Adrenal gland (tissue), 5 donors: Measurements from ENCODE around the gene LHCGR.

Source experiments
- CTCF ChIP-seq, 6 experiments: fragments of 450-650 bp in 4 of 6; fragments of 200-600 bp in 2 of 6; sonication (generic) in 1 of 6; IDR thresholded peaks; 1 replicate in 5 of 6; 2 replicates in 1 of 6; pipeline versions ENCODE4 v1.5.1 to v1.8.0; 2016 to 2021; ENCODE audit warnings: antibody characterized with exemption in 6 of 6, mild to moderate bottlenecking in 2 of 6, moderate library complexity in 1 of 6
- POLR2A ChIP-seq, 2 donors: fragments of 450-650 bp; IDR thresholded peaks; one replicate each; pipeline ENCODE4 v1.6.1; 2017; ENCODE audit warnings: antibody characterized with exemption in 2 of 2, mild to moderate bottlenecking in 2 of 2, moderate library complexity in 1 of 2
- donor health status: DM: no; HTN: no; CAD: no.

DNA sequence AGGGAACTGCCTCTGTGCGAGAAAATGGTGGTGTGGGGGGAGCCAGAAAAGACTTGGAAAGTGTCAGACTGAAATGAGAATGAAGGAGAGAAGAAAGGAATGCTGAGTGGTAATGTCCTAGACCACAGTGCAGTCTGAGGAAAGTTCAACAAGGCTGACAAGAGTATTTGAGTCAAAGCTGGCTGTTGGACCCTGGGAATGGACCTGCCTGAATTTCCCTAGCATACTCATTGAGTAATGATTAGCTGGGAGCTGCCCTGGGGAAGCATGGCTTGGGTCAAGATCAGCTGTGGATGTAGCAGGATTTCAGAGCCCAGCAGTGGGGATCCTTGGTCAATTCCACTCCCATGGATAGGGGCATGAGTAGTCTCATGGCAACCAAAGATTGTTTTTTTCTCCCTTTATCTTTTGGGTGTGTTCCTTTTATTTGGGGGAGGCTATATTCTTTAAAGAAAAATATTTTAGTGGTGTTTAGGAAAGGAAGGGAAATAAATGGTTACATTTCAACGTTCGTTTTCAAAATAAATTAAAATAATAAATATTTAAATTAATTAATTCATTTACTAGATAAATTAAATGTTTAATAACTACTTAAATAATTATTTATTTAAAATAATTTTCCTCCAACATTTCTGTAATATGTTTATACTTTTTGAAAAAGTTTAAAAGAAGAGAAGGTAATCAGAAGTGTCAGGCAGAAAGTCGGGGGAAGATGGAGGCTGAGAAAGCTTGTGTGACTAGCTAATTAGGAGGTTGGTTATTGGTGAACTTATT lies 15.9 kb upstream of the LHCGR start:
- TF ChIP-seq CTCF (IDR thresholded peaks at IDR 0.05) (no peak), POLR2A (IDR thresholded peaks at IDR 0.05) (no peak)
